Thyroid gland (tissue), 4 donors: Measurements from ENCODE around the gene PTPRN2. TPM values are rescaled to one million over a fixed set of nuclear protein-coding genes. Genes with fewer than 3 reads are reported as not detected.

Experiments
- DNase-seq, 2 donors: peaks; one replicate each; pipeline ENCODE4 v3.0.0-alpha.2; 2019
- H3K27ac ChIP-seq, 3 donors: fragments of 200-600 bp; sonication (generic); 1 replicate in 2 of 3; 2 replicates in 1 of 3; pipeline ENCODE4 v1.5.1; 2016 to 2019; ENCODE audit warnings: mild to moderate bottlenecking in 1 of 3, moderate library complexity in 1 of 3
- H3K27me3 ChIP-seq: fragments of 200-600 bp; sonication (generic); one replicate; pipeline ENCODE4 v1.5.1; 2019
- H3K36me3 ChIP-seq, 2 donors: fragments of 200-600 bp; sonication (generic); one replicate each; pipeline ENCODE4 v1.5.1; 2016 to 2019
- H3K4me1 ChIP-seq, 2 donors: fragments of 200-600 bp; sonication (generic); one replicate each; pipeline ENCODE4 v1.5.1; 2017 to 2019
- H3K4me3 ChIP-seq, 3 donors: fragments of 200-600 bp; sonication (generic); replicated peaks in 1 of 3; 1 replicate in 2 of 3; 2 replicates in 1 of 3; pipeline ENCODE4 v1.5.1; 2016; ENCODE audit warnings: mild to moderate bottlenecking in 1 of 3
- H3K9me3 ChIP-seq: fragments of 200-600 bp; sonication (generic); one replicate; pipeline ENCODE4 v1.5.1; 2017
- POLR2A ChIP-seq, 2 donors: fragments of 450-650 bp; IDR thresholded peaks; one replicate each; pipeline ENCODE4 v1.6.1; 2017; ENCODE audit warnings: antibody characterized with exemption in 2 of 2, mild to moderate bottlenecking in 2 of 2, moderate library complexity in 1 of 2
- WGBS, 2 donors: methylation state at CpG; one replicate each; pipeline ENCODE4 v1.1.5; 2017; 5-methylcytosine and 5-hydroxymethylcytosine counted together
- intact Hi-C: fragments of 100-400 bp; cut with DNase I; formaldehyde crosslinking; loops from one replicate; pipeline ENCODE4 v1.15.1; 2023
- total RNA-seq, 4 donors: library from RNA; depleted of rRNA; stranded (reverse); fragments of >200 nt; gene quantifications; one replicate each; pipeline ENCODE4 v1.2.3, GENCODE V29; 2016
- TF ChIP-seq, protein P1 (sequence below), 6 experiments: fragments of 200-600 bp in 3 of 6; fragments of 450-650 bp in 3 of 6; sonication (generic) in 3 of 6; IDR thresholded peaks; one replicate each; pipeline ENCODE4 v1.5.1; 2016 to 2019; ENCODE audit warnings: antibody characterized with exemption in 6 of 6, mild to moderate bottlenecking in 2 of 6, inconsistent platforms in 1 of 6, moderate library complexity in 1 of 6

The PTPRN2 gene
- total RNA-seq, 4 donors from 2014 or later = 4.2 to 9.9 (median 7.7) TPM

DNA sequence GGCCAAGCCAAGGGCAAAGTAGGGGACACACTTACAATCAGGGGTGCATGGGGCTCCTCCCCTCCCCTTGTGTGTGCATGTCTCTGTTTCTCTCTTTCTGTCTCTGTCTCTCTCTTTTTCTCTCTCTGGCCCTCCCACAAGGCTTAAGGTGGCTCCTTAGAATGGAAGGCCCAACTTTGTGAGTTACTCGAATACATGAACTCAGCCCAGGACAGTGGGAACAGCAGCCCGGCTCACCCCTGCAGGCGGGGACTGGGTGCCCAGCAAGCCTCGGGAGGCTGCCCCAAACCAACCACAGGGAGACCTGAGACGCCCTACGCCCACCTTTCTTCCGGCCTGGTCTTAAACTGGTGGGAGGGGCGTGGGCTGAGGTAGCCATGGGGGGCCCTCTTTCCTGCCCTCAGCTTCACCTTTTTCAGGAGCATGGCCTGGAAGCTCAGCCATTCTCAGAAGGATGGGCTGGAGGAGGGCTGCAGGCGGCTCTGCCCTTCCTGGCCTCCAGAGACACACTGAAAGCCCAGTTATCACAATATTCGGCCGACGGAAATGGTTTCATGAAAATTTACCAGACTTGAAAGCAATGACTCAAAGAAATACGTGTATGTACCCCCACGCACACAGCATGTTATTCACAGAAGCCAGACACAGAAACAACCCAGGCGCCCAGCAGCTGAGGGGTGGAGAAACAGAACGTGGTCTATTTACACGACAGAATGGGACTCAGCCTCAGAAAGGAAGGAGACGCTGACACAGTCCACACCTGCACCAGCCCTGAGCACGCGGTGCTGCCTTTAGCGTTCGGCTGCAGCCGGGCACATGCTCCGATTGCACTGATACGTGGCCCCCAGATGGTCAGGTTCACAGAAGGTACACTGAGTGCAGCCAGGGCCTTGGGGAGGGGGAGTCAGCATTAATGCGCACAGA, 229.5 kb downstream of the PTPRN2 start:
- Histone ChIP-seq H3K27ac (no peak overlapping the region), H3K4me1 (no peaks in the 10 kb centered on the region), H3K36me3 (no peaks in the 10 kb centered on the region), H3K9me3 (no peaks in the 10 kb centered on the region), H3K4me3 (no peak overlapping the region), H3K27me3 (no peaks in the 10 kb centered on the region)
- no peak for TF ChIP-seq POLR2A (IDR thresholded peaks at IDR 0.05)
- TF ChIP-seq, protein P1, sequence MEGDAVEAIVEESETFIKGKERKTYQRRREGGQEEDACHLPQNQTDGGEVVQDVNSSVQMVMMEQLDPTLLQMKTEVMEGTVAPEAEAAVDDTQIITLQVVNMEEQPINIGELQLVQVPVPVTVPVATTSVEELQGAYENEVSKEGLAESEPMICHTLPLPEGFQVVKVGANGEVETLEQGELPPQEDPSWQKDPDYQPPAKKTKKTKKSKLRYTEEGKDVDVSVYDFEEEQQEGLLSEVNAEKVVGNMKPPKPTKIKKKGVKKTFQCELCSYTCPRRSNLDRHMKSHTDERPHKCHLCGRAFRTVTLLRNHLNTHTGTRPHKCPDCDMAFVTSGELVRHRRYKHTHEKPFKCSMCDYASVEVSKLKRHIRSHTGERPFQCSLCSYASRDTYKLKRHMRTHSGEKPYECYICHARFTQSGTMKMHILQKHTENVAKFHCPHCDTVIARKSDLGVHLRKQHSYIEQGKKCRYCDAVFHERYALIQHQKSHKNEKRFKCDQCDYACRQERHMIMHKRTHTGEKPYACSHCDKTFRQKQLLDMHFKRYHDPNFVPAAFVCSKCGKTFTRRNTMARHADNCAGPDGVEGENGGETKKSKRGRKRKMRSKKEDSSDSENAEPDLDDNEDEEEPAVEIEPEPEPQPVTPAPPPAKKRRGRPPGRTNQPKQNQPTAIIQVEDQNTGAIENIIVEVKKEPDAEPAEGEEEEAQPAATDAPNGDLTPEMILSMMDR (IDR thresholded peaks at IDR 0.05) = no peak
- 83 to 85% methylated on average over 26 of the region's 26 CpGs for WGBS, 2 donors
- no peak for DNase-seq
- intact Hi-C loops = no loop called here

- Histone ChIP-seq H3K27me3 (no peaks in the 10 kb centered on the region), H3K4me1 (no peaks in the 10 kb centered on the region), H3K36me3 (no peaks in the 10 kb centered on the region), H3K9me3 (no peaks in the 10 kb centered on the region), H3K27ac (no peak overlapping the region), H3K4me3 (no peak overlapping the region)
- 85 to 88% methylated on average over 22 to 27 of the region's 30 CpGs for WGBS, 2 donors
- intact Hi-C loops = no loop called here
- no peak for DNase-seq
- TF ChIP-seq, protein P1 (IDR thresholded peaks at IDR 0.05) = no peak
- no peak for TF ChIP-seq POLR2A (IDR thresholded peaks at IDR 0.05)
Observed at GRCh38 chr7:158357106-158357897, 230.3 kb downstream of the PTPRN2 start.

DNA sequence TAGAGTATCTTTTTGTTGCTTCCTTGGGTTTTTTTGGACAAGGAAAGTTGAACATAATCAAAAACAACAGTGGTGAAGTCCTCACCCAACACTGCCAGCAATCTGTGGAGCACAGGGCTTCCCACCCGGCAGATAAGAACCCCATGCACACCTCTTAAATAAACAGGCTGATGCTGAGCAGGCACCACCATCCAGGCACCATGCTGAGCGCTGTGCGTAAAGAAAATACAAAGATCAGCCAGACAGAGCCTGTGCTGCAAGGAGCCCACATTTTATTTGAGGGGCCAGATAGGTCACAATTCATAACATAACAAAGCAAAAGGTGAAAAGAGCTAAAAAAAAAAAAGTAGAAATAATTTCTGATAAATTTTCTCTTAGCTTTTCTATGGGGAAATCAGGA, 231.2 kb downstream of the PTPRN2 start:
- 41 to 52% methylated on average over 3 of the region's 3 CpGs for WGBS, 2 donors
- H3K27me3 ChIP-seq = no peaks in the 10 kb centered on the region
- no peak for DNase-seq
- no peak overlapping the region for H3K4me3 ChIP-seq
- intact Hi-C loops = no loop called here
- no peak overlapping the region for H3K27ac ChIP-seq
- no peaks in the 10 kb centered on the region for H3K9me3 ChIP-seq
- TF ChIP-seq, protein P1 (IDR thresholded peaks at IDR 0.05) = no peak
- TF ChIP-seq POLR2A (IDR thresholded peaks at IDR 0.05) = no peak
- no peaks in the 10 kb centered on the region for H3K4me1 ChIP-seq
- H3K36me3 ChIP-seq = no peaks in the 10 kb centered on the region

GRCh38 chr7:158355456-158356065, 232.1 kb downstream of the PTPRN2 start:
- no peaks in the 10 kb centered on the region for H3K27me3 ChIP-seq
- intact Hi-C loops = no loop called here
- H3K4me1 ChIP-seq = no peaks in the 10 kb centered on the region
- no peak overlapping the region for H3K27ac ChIP-seq
- H3K4me3 ChIP-seq = no peak overlapping the region
- DNase-seq = no peak
- whole genome bisulfite sequencing, 2 donors = 72 to 73% methylated on average over 12 to 15 of the region's 15 CpGs
- TF ChIP-seq POLR2A (IDR thresholded peaks at IDR 0.05) = no peak
- TF ChIP-seq, protein P1 (IDR thresholded peaks at IDR 0.05) = no peak
- no peaks in the 10 kb centered on the region for H3K9me3 ChIP-seq
- no peaks in the 10 kb centered on the region for H3K36me3 ChIP-seq
